ENCODE results near the gene PXN. TPM values are rescaled to one million over a fixed set of nuclear protein-coding genes. Genes with fewer than 3 reads are reported as not detected.

The PXN gene
- total and polyA plus RNA-seq, 2 of the 13 experiments (the other 11 are each of a cell fraction or from before 2014, with no cell fraction given) = 13.6 to 14.2 TPM

DNA sequence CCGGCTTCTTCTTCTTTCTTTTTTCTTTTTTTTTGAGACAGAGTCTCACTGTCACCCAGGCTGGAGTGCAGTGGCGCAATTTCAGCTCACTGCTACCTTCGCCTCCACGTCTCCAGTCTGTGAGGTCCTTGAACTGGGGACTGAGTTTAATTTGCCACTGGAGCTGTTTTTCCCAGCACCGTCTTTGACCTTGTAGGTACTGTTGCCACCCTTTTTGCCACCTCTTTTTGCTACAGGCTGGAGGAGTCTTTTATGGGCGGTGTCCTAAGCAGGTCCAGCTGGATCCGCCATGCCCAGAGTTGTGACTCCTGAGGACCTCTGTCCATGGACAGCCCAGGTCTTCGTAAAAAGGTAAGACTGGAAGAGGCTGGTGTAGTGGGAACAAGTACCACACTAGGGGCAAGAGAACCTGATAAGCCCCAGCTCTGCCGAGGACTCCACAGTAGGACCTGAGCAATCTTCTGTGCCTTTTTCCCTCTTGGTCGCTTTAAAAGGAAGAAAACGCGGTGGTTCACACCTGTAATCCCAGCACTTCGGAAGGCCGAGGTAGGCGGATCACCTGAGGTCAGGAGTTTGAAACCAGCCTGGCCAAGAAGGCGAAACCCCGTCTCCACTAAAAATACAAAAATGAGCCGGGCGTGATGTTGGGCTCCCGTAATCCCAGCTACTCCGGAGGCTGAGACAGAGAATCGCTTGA is 25.2 kb upstream of the PXN start (continued):
- no peak for TF ChIP-seq PTBP1 (IDR thresholded peaks at IDR 0.05; ENCODE audit: low read depth, low read length, poor library complexity, severe bottlenecking)
- peak; percentile 9; the same call in 1 of the 2 replicates for TF ChIP-seq BCL6 (CRISPR knock-in tag; IDR thresholded peaks at IDR 0.05)
- TF ChIP-seq TBX3 (IDR thresholded peaks at IDR 0.05; ENCODE audit: borderline replicate concordance) = no peak
- no peak for TF ChIP-seq SRSF9 (IDR thresholded peaks at IDR 0.05; ENCODE audit: borderline replicate concordance, insufficient read depth, low read depth, low read length, poor library complexity, severe bottlenecking)
- TF ChIP-seq, protein P1, sequence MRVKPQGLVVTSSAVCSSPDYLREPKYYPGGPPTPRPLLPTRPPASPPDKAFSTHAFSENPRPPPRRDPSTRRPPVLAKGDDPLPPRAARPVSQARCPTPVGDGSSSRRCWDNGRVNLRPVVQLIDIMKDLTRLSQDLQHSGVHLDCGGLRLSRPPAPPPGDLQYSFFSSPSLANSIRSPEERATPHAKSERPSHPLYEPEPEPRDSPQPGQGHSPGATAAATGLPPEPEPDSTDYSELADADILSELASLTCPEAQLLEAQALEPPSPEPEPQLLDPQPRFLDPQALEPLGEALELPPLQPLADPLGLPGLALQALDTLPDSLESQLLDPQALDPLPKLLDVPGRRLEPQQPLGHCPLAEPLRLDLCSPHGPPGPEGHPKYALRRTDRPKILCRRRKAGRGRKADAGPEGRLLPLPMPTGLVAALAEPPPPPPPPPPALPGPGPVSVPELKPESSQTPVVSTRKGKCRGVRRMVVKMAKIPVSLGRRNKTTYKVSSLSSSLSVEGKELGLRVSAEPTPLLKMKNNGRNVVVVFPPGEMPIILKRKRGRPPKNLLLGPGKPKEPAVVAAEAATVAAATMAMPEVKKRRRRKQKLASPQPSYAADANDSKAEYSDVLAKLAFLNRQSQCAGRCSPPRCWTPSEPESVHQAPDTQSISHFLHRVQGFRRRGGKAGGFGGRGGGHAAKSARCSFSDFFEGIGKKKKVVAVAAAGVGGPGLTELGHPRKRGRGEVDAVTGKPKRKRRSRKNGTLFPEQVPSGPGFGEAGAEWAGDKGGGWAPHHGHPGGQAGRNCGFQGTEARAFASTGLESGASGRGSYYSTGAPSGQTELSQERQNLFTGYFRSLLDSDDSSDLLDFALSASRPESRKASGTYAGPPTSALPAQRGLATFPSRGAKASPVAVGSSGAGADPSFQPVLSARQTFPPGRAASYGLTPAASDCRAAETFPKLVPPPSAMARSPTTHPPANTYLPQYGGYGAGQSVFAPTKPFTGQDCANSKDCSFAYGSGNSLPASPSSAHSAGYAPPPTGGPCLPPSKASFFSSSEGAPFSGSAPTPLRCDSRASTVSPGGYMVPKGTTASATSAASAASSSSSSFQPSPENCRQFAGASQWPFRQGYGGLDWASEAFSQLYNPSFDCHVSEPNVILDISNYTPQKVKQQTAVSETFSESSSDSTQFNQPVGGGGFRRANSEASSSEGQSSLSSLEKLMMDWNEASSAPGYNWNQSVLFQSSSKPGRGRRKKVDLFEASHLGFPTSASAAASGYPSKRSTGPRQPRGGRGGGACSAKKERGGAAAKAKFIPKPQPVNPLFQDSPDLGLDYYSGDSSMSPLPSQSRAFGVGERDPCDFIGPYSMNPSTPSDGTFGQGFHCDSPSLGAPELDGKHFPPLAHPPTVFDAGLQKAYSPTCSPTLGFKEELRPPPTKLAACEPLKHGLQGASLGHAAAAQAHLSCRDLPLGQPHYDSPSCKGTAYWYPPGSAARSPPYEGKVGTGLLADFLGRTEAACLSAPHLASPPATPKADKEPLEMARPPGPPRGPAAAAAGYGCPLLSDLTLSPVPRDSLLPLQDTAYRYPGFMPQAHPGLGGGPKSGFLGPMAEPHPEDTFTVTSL (CRISPR knock-in tag; IDR thresholded peaks at IDR 0.05; ENCODE audit: borderline replicate concordance) = no peak
- no peak for TF ChIP-seq ZNF607 (CRISPR knock-in tag; IDR thresholded peaks at IDR 0.05; ENCODE audit: borderline replicate concordance)
- TF ChIP-seq, protein P2, sequence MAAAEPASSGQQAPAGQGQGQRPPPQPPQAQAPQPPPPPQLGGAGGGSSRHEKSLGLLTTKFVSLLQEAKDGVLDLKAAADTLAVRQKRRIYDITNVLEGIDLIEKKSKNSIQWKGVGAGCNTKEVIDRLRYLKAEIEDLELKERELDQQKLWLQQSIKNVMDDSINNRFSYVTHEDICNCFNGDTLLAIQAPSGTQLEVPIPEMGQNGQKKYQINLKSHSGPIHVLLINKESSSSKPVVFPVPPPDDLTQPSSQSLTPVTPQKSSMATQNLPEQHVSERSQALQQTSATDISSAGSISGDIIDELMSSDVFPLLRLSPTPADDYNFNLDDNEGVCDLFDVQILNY (CRISPR knock-in tag; conservative IDR thresholded peaks at IDR 0.05) = no peak
- TF ChIP-seq ZNF343 (CRISPR knock-in tag; IDR thresholded peaks at IDR 0.05) = no peak
- no peak for TF ChIP-seq FOXC1 (CRISPR knock-in tag; IDR thresholded peaks at IDR 0.05; ENCODE audit: borderline replicate concordance)
- TF ChIP-seq ATF7-NPFF (CRISPR knock-in tag; IDR thresholded peaks at IDR 0.05; ENCODE audit: low read depth) = no peak
- TF ChIP-seq CEBPG (CRISPR knock-in tag; IDR thresholded peaks at IDR 0.05) = peak; percentile 54; the same call in 1 of the 2 replicates
- no peak for TF ChIP-seq ZNF30 (CRISPR knock-in tag; IDR thresholded peaks at IDR 0.05)

Data from HepG2 (cell line).